HepG2 (cell line): Measurements from ENCODE around the gene TYMP. TPM values are rescaled to one million over a fixed set of nuclear protein-coding genes. Genes with fewer than 3 reads are reported as not detected.

Source experiments
- ARID2 ChIP-seq: sonication (generic); formaldehyde crosslinking; IDR thresholded peaks from 2 replicates; pipeline ENCODE4 v1.8.1; 2022; ENCODE audit warnings: mild to moderate bottlenecking, missing genetic modification reagents, borderline replicate concordance
- BORCS8-MEF2B ChIP-seq: sonication (generic); formaldehyde crosslinking; IDR thresholded peaks from 2 replicates; pipeline ENCODE4 v1.8.0; 2022; ENCODE audit warnings: mild to moderate bottlenecking, missing genetic modification reagents
- IKZF4 ChIP-seq: sonication (generic); formaldehyde crosslinking; IDR thresholded peaks from 2 replicates; pipeline ENCODE4 v1.5.1; 2020; ENCODE audit warnings: borderline replicate concordance, mild to moderate bottlenecking, low read depth, missing genetic modification reagents; ENCODE audit errors: not compliant biosample characterization
- KDM3A ChIP-seq: IDR thresholded peaks from 2 replicates; pipeline ENCODE4 v1.6.1; 2018; ENCODE audit warnings: low read depth, missing compliant biosample characterization
- KDM5B ChIP-seq: sonication (generic); formaldehyde crosslinking; IDR thresholded peaks from 2 replicates; pipeline ENCODE4 v1.4.0; 2020; ENCODE audit warnings: missing genetic modification reagents, mild to moderate bottlenecking, borderline replicate concordance
- MEIS1 ChIP-seq: sonication (generic); formaldehyde crosslinking; IDR thresholded peaks from 2 replicates; pipeline ENCODE4 v1.9.0; 2021; ENCODE audit warnings: mild to moderate bottlenecking, missing genetic modification reagents, moderate library complexity, borderline replicate concordance
- MIER2 ChIP-seq: IDR thresholded peaks from 2 replicates; pipeline ENCODE4 v1.6.1; 2016; ENCODE audit warnings: missing biosample characterization, missing genetic modification reagents
- NCOA2 ChIP-seq: sonication (generic); formaldehyde crosslinking; IDR thresholded peaks from 2 replicates; pipeline ENCODE4 v1.8.0; 2022; ENCODE audit warnings: inconsistent platforms
- NR2F6 ChIP-seq, 2 experiments: IDR thresholded peaks; 2 replicates each; pipeline ENCODE4 v1.6.1; 2016; ENCODE audit warnings: antibody characterized with exemption in 1 of 2, mild to moderate bottlenecking in 1 of 2
- SNAPC2 ChIP-seq: sonication (generic); formaldehyde crosslinking; IDR thresholded peaks from 2 replicates; pipeline ENCODE4 v1.8.1; 2022; ENCODE audit warnings: mild to moderate bottlenecking, missing genetic modification reagents
- SP5 ChIP-seq: IDR thresholded peaks from 2 replicates; pipeline ENCODE4 v1.6.1; 2016; ENCODE audit warnings: low read depth, borderline replicate concordance
- ZBTB7A ChIP-seq: sonication (generic); formaldehyde crosslinking; IDR thresholded peaks from 2 replicates; pipeline ENCODE4 v1.8.0; 2022; ENCODE audit warnings: mild to moderate bottlenecking, missing genetic modification reagents
- ZNF567 ChIP-seq: sonication (generic); formaldehyde crosslinking; IDR thresholded peaks from 2 replicates; pipeline ENCODE4 v1.8.1; 2023; ENCODE audit warnings: mild to moderate bottlenecking, missing genetic modification reagents, borderline replicate concordance
- ZNF605 ChIP-seq: sonication (generic); formaldehyde crosslinking; IDR thresholded peaks from 2 replicates; pipeline ENCODE4 v1.8.0; 2022; ENCODE audit warnings: mild to moderate bottlenecking, missing genetic modification reagents
- ZNF644 ChIP-seq: IDR thresholded peaks from 2 replicates; pipeline ENCODE4 v1.6.1; 2016; ENCODE audit warnings: low read depth
- ZNF704 ChIP-seq: sonication (generic); formaldehyde crosslinking; IDR thresholded peaks from 2 replicates; pipeline ENCODE4 v1.8.1; 2023; ENCODE audit warnings: mild to moderate bottlenecking, inconsistent platforms, moderate library complexity, missing genetic modification reagents, borderline replicate concordance
- ZNF761 ChIP-seq: sonication (generic); formaldehyde crosslinking; conservative IDR thresholded peaks from 2 replicates; pipeline ENCODE4 v1.4.0; 2020; ENCODE audit warnings: mild to moderate bottlenecking, missing genetic modification reagents
- ZNF879 ChIP-seq: sonication (generic); formaldehyde crosslinking; IDR thresholded peaks from 2 replicates; pipeline ENCODE4 v1.8.1; 2023; ENCODE audit warnings: missing genetic modification reagents
- ZZZ3 ChIP-seq: sonication (generic); formaldehyde crosslinking; IDR thresholded peaks from 2 replicates; pipeline ENCODE4 v1.4.0; 2020; ENCODE audit warnings: missing genetic modification reagents, mild to moderate bottlenecking, borderline replicate concordance
- polyA plus RNA-seq, 8 experiments: library from polyadenylated mRNA; depleted of rRNA in 3 of 8; stranded (reverse) in 7 of 8; unstranded in 1 of 8; fragments of >200 nt; fragmentation: Illumina TruSeq in 4 of 8; extraction: Trizol in 4 of 8; gene quantifications; 2 replicates each; pipeline versions ENCODE4 v1.2.1 to v1.2.3, GENCODE V29; 2011 to 2016; ENCODE audit warnings: low read depth in 4 of 8, missing spikeins in 1 of 8, mixed read lengths in 1 of 8; ENCODE audit not compliant: insufficient read depth in 1 of 8
- total RNA-seq, 5 experiments: library from RNA; depleted of rRNA; stranded (reverse); fragments of >200 nt; fragmentation: Illumina TruSeq; extraction: Trizol; gene quantifications; 2 replicates each; pipeline ENCODE4 v1.2.3, GENCODE V29; 2016; ENCODE audit warnings: low read depth in 1 of 5
- TF ChIP-seq, protein P1 (sequence below): sonication (generic); formaldehyde crosslinking; conservative IDR thresholded peaks from 2 replicates; pipeline ENCODE4 v1.4.0; 2020; ENCODE audit warnings: missing genetic modification reagents
- TF ChIP-seq, protein P2 (sequence below): sonication (generic); formaldehyde crosslinking; IDR thresholded peaks from 2 replicates; pipeline ENCODE4 v1.8.0; 2022; ENCODE audit warnings: mild to moderate bottlenecking, missing genetic modification reagents, borderline replicate concordance
- TF ChIP-seq, protein P3 (sequence below): sonication (generic); formaldehyde crosslinking; IDR thresholded peaks from 2 replicates; pipeline ENCODE4 v1.9.0; 2022; ENCODE audit warnings: missing genetic modification reagents, mild to moderate bottlenecking, borderline replicate concordance
- TF ChIP-seq, protein P4 (sequence below): sonication (generic); formaldehyde crosslinking; IDR thresholded peaks from 2 replicates; pipeline ENCODE4 v1.8.1; 2023; ENCODE audit warnings: missing genetic modification reagents, mild to moderate bottlenecking, borderline replicate concordance

TYMP gene
- total and polyA plus RNA-seq, 2 of the 13 experiments (the other 11 are each of a cell fraction or from before 2014, with no cell fraction given), result 3.9 to 4.3 TPM

- TF ChIP-seq, protein P1, sequence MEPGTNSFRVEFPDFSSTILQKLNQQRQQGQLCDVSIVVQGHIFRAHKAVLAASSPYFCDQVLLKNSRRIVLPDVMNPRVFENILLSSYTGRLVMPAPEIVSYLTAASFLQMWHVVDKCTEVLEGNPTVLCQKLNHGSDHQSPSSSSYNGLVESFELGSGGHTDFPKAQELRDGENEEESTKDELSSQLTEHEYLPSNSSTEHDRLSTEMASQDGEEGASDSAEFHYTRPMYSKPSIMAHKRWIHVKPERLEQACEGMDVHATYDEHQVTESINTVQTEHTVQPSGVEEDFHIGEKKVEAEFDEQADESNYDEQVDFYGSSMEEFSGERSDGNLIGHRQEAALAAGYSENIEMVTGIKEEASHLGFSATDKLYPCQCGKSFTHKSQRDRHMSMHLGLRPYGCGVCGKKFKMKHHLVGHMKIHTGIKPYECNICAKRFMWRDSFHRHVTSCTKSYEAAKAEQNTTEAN, result 0 out of 2 replicates have a peak, but pooled peaks have one; percentile 7
- TF ChIP-seq ZNF644 (CRISPR knock-in tag), result peak; percentile 66
- TF ChIP-seq SNAPC2 (CRISPR knock-in tag), result peak; percentile 66; the same call in 1 of the 2 replicates
- TF ChIP-seq ZNF879 (CRISPR knock-in tag), result peak; percentile 59; the same call in 1 of the 2 replicates
- peak; percentile 29; the same call in 1 of the 2 replicates for TF ChIP-seq BORCS8-MEF2B (CRISPR knock-in tag)
- TF ChIP-seq KDM5B, result no peak
- TF ChIP-seq ZBTB7A (CRISPR knock-in tag), result no peak
- TF ChIP-seq, protein P2, sequence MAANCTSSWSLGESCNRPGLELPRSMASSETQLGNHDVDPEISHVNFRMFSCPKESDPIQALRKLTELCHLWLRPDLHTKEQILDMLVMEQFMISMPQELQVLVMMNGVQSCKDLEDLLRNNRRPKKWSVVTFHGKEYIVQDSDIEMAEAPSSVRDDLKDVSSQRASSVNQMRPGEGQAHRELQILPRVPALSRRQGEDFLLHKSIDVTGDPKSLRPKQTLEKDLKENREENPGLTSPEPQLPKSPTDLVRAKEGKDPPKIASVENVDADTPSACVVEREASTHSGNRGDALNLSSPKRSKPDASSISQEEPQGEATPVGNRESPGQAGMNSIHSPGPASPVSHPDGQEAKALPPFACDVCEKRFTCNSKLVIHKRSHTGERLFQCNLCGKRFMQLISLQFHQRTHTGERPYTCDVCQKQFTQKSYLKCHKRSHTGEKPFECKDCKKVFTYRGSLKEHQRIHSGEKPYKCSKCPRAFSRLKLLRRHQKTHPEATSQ (CRISPR knock-in tag), result 0 out of 2 replicates have a peak, but pooled peaks have one; percentile 42
- no peak for TF ChIP-seq MEIS1 (CRISPR knock-in tag)
- no peak for TF ChIP-seq ZNF761 (CRISPR knock-in tag)
- TF ChIP-seq NR2F6 (IDR thresholded peaks at IDR 0.05), result peak; percentile 73
- TF ChIP-seq NR2F6 (CRISPR knock-in tag; IDR thresholded peaks at IDR 0.05), result peak; percentile 75
- 0 out of 2 replicates have a peak, but pooled peaks have one; percentile 58 for TF ChIP-seq KDM3A
- no peak for TF ChIP-seq ZZZ3
- peak; percentile 72 for TF ChIP-seq MIER2
- TF ChIP-seq IKZF4 (CRISPR knock-in tag), result no peak
- 0 out of 2 replicates have a peak, but pooled peaks have one; percentile 34 for TF ChIP-seq ARID2 (CRISPR knock-in tag)
- no peak for TF ChIP-seq ZNF704 (CRISPR knock-in tag)
- TF ChIP-seq SP5, result peak; percentile 42; the same call in 1 of the 2 replicates
- 0 out of 2 replicates have a peak, but pooled peaks have one; percentile 58 for TF ChIP-seq ZNF605
- TF ChIP-seq NCOA2 (CRISPR knock-in tag), result 0 out of 2 replicates have a peak, but pooled peaks have one; percentile 14
- TF ChIP-seq, protein P3, sequence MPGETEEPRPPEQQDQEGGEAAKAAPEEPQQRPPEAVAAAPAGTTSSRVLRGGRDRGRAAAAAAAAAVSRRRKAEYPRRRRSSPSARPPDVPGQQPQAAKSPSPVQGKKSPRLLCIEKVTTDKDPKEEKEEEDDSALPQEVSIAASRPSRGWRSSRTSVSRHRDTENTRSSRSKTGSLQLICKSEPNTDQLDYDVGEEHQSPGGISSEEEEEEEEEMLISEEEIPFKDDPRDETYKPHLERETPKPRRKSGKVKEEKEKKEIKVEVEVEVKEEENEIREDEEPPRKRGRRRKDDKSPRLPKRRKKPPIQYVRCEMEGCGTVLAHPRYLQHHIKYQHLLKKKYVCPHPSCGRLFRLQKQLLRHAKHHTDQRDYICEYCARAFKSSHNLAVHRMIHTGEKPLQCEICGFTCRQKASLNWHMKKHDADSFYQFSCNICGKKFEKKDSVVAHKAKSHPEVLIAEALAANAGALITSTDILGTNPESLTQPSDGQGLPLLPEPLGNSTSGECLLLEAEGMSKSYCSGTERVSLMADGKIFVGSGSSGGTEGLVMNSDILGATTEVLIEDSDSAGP (CRISPR knock-in tag), result peak; percentile 47; the same call in 1 of the 2 replicates
- 0 out of 2 replicates have a peak, but pooled peaks have one; percentile 55 for TF ChIP-seq ZNF567
- TF ChIP-seq, protein P4, sequence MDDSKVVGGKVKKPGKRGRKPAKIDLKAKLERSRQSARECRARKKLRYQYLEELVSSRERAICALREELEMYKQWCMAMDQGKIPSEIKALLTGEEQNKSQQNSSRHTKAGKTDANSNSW, result no peak
These were observed 31.4 kb downstream of the TYMP start (continued) for GRCh38 chr22:50498322-50498890.
